ENCODE measurements around the gene RNF220.

Gene RNF220

DNA sequence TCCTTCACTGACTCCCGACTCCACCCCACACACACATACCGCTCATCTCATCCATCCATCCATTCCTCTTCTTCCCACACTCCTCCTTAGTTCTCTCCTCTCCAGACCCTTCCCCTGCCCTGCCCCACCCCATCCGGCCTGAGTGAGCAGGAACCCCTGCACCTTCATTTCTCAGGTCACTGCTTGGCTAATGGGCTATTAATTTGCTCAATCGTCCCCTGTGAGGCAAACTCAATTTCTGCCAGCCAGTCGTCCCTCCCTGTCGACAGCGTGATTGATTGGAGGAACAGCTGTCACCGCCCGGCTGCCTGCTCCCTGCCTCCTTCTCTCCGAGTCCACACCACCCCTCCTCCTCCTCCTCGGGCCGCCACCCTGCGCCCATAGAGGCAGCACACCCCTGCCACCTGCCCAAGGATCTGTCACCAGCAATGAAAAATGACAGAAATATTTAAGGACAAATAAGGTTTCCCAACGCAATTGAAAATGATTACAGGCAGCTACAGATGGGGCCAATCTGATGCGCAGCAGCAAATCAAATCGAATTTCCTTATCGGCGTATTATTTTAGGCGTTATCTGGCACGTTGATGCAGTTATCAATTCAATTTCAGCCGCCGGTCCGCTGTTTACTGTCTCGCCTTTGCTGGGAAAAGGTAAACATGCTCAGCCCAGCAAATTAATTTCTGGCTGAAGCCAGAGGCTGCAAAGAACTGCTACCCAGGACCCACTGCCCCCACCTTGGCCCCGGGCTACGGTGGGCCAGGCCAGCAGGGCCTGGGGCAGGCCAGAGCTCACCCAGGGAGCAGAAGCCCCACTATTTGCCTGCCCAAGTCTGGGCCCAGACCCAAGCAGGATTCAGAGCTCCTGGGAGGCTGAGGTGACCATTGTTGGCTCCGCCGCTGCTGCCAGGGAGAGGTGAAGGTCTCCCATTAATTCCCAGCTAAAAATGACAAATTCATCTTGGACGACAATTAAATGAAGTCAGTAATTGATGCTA, 197.9 kb downstream of the RNF220 start (continued):
- no peak for TF ChIP-seq ZNF596 (tag by site-specific recombination; IDR thresholded peaks at IDR 0.05)
- TF ChIP-seq ZNF791 (tag by site-specific recombination; IDR thresholded peaks at IDR 0.05), result no peak
- 0 out of 2 replicates have a peak, but pooled peaks have one; percentile 25 for TF ChIP-seq FEZF1 (tag by site-specific recombination; IDR thresholded peaks at IDR 0.05)
- TF ChIP-seq PRDM1 (tag by site-specific recombination; IDR thresholded peaks at IDR 0.05), result no peak
- TF ChIP-seq ZBTB1 (tag by site-specific recombination; IDR thresholded peaks at IDR 0.05), result no peak
- TF ChIP-seq ZNF639 (tag by site-specific recombination; IDR thresholded peaks at IDR 0.05), result no peak
- no peak for TF ChIP-seq OSR2 (tag by site-specific recombination; IDR thresholded peaks at IDR 0.05)
- TF ChIP-seq, protein P1, sequence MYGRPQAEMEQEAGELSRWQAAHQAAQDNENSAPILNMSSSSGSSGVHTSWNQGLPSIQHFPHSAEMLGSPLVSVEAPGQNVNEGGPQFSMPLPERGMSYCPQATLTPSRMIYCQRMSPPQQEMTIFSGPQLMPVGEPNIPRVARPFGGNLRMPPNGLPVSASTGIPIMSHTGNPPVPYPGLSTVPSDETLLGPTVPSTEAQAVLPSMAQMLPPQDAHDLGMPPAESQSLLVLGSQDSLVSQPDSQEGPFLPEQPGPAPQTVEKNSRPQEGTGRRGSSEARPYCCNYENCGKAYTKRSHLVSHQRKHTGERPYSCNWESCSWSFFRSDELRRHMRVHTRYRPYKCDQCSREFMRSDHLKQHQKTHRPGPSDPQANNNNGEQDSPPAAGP (tag by site-specific recombination; IDR thresholded peaks at IDR 0.05), result peak; percentile 69
- peak; percentile 78 for TF ChIP-seq WT1 (tag by site-specific recombination; IDR thresholded peaks at IDR 0.05)
- TF ChIP-seq, protein P2, sequence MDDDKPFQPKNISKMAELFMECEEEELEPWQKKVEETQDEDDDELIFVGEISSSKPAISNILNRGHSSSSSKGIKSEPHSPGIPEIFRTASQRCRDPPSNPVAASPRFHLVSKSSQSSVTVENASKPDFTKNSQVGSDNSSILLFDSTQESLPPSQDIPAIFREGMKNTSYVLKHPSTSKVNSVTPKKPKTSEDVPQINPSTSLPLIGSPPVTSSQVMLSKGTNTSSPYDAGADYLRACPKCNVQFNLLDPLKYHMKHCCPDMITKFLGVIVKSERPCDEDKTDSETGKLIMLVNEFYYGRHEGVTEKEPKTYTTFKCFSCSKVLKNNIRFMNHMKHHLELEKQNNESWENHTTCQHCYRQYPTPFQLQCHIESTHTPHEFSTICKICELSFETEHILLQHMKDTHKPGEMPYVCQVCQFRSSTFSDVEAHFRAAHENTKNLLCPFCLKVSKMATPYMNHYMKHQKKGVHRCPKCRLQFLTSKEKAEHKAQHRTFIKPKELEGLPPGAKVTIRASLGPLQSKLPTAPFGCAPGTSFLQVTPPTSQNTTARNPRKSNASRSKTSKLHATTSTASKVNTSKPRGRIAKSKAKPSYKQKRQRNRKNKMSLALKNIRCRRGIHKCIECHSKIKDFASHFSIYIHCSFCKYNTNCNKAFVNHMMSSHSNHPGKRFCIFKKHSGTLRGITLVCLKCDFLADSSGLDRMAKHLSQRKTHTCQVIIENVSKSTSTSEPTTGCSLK (tag by site-specific recombination; IDR thresholded peaks at IDR 0.05), result no peak
- peak; percentile 34; the same call in 1 of the 2 replicates for TF ChIP-seq ZNF335 (tag by site-specific recombination; conservative IDR thresholded peaks at IDR 0.05)
- TF ChIP-seq SALL2 (tag by site-specific recombination; IDR thresholded peaks at IDR 0.05; ENCODE audit: borderline replicate concordance), result no peak
- TF ChIP-seq ZXDB (tag by site-specific recombination; IDR thresholded peaks at IDR 0.05), result no peak
- no peak for TF ChIP-seq BCL11A (tag by site-specific recombination; IDR thresholded peaks at IDR 0.05; ENCODE audit: low read depth)
- peak; percentile 39 for TF ChIP-seq SP2 (tag by site-specific recombination; IDR thresholded peaks at IDR 0.05)
- TF ChIP-seq, protein P3, sequence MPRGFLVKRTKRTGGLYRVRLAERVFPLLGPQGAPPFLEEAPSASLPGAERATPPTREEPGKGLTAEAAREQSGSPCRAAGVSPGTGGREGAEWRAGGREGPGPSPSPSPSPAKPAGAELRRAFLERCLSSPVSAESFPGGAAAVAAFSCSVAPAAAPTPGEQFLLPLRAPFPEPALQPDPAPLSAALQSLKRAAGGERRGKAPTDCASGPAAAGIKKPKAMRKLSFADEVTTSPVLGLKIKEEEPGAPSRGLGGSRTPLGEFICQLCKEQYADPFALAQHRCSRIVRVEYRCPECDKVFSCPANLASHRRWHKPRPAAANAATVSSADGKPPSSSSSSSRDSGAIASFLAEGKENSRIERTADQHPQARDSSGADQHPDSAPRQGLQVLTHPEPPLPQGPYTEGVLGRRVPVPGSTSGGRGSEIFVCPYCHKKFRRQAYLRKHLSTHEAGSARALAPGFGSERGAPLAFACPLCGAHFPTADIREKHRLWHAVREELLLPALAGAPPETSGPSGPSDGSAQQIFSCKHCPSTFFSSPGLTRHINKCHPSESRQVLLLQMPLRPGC (tag by site-specific recombination; IDR thresholded peaks at IDR 0.05), result no peak
- no peak for TF ChIP-seq ZNF571 (tag by site-specific recombination; IDR thresholded peaks at IDR 0.05)
- TF ChIP-seq ZNF366 (tag by site-specific recombination; conservative IDR thresholded peaks at IDR 0.05), result peak; percentile 68; the same call in 1 of the 2 replicates

- Histone ChIP-seq H3K4me3 (ENCODE audit: low read depth, low read length) (no peak overlapping the region), H3K4me1 (ENCODE audit: control insufficient read depth, insufficient read depth, low read length) (peaks cover 19% of the 10 kb centered on the region), H3K9me3 (ENCODE audit: control insufficient read depth, insufficient read depth, low read depth, low read length) (no peaks in the 10 kb centered on the region), H3K36me3 (ENCODE audit: control insufficient read depth in 2 of 2, insufficient read depth in 1 of 2, low read length in 2 of 2) (no peaks in the 10 kb centered on the region), H3K27ac (ENCODE audit: extremely low read depth, low read depth, low read length) (peak overlapping the region; percentile 16; the same call in 1 of the 2 replicates)
- CTCF ChIA-PET, result interaction anchor here (0.6 to 3.6 kb wide), 5 partner anchors 9 to 233 kb away, joined by 3 to 13 read pairs (median 3); no protein-coding TSS in a partner anchor
- POLR2A ChIA-PET, result no interaction called here
- peak; percentile 60 for TF ChIP-seq ZSCAN30 (tag by site-specific recombination; IDR thresholded peaks at IDR 0.05)
- no peak for TF ChIP-seq PRDM2 (tag by site-specific recombination; IDR thresholded peaks at IDR 0.05; ENCODE audit: borderline replicate concordance)
- TF ChIP-seq ZNF223 (tag by site-specific recombination; IDR thresholded peaks at IDR 0.05), result no peak
- TF ChIP-seq KLF16 (tag by site-specific recombination; IDR thresholded peaks at IDR 0.05), result peak; percentile 49; the same call in 1 of the 2 replicates
These were observed 198.7 kb downstream of the RNF220 start for GRCh38 chr1:44603718-44604117.
